ENCODE data around the gene DDR2.

- TF ChIP-seq CTCF (IDR thresholded peaks at IDR 0.05; ENCODE audit: borderline replicate concordance, extremely low read depth, low read length, poor library complexity, severe bottlenecking) = no peak
- TF ChIP-seq EZH2 (IDR thresholded peaks at IDR 0.05; ENCODE audit: borderline replicate concordance, low read depth, low read length, severe bottlenecking) = no peak
Observed at GRCh38 chr1:162706003-162706402, 73.7 kb downstream of the DDR2 start.

Measured in DND-41 (cell line).